Type B pancreatic cell (in vitro differentiated cells): ENCODE results near the gene LEFTY2. TPM values are rescaled to one million over a fixed set of nuclear protein-coding genes. Genes with fewer than 3 reads are reported as not detected.

Experiments used
- DNase-seq: peaks from one replicate; pipeline ENCODE4 v3.0.0; 2021; ENCODE audit warnings: mixed read lengths; ENCODE audit not compliant: unreplicated experiment; ENCODE audit errors: extremely low spot score
- H3K27ac Mint-ChIP-seq: 2 replicates; pipeline ENCODE4 v1.8.0; 2021; ENCODE audit warnings: mild to moderate bottlenecking, mixed read lengths
- H3K27me3 Mint-ChIP-seq: 2 replicates; pipeline ENCODE4 v1.8.0; 2021; ENCODE audit warnings: mixed read lengths
- H3K36me3 Mint-ChIP-seq: 2 replicates; pipeline ENCODE4 v1.8.0; 2021; ENCODE audit warnings: mixed read lengths
- H3K4me1 Mint-ChIP-seq: one replicate; pipeline ENCODE4 v1.8.0; 2021; ENCODE audit warnings: mixed read lengths; ENCODE audit not compliant: unreplicated experiment
- H3K4me3 Mint-ChIP-seq: 2 replicates; pipeline ENCODE4 v1.8.0; 2021; ENCODE audit warnings: mild to moderate bottlenecking, mixed read lengths
- H3K9me3 Mint-ChIP-seq: 2 replicates; pipeline ENCODE4 v1.8.0; 2021; ENCODE audit warnings: mixed read lengths
- CTCF ChIP-seq: fragments of 200-600 bp; sonication (generic); conservative IDR thresholded peaks from 2 replicates; pipeline ENCODE4 v1.5.0; 2021; ENCODE audit warnings: antibody characterized with exemption, mild to moderate bottlenecking
- total RNA-seq: library from RNA; stranded (reverse); gene quantifications from 2 replicates; pipeline ENCODE4 v1.2.1, GENCODE V29; 2021; ENCODE audit warnings: low replicate concordance

LEFTY2 gene
- total RNA-seq, 1 donor from 2014 or later, result not detected

DNA sequence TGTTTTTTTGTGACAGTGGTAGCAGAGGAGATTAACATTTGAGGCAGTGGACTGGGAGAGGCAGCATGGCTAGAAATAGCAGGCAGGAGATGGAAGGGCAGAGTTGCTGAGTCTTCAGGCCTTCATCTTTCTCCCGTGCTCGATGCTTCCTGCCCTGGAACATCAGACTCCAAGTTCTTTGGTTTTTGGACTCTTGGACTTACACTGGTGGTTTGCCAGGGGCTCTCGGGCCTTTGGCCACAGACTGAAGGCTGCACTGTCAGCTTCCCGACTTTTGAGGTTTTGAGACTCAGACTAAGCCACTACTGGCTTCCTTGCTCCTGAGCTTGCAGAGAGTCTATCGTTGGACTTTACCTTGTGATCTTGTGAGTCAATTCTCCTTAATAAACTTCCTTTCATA lies 24.2 kb upstream of the LEFTY2 start:
- H3K27ac Mint-ChIP-seq, result no peak overlapping the region
- H3K4me1 Mint-ChIP-seq, result no peaks in the 10 kb centered on the region
- no peak for TF ChIP-seq CTCF
- H3K27me3 Mint-ChIP-seq, result peaks cover 12% of the 10 kb centered on the region
- no peak for DNase-seq
- no peaks in the 10 kb centered on the region for H3K9me3 Mint-ChIP-seq
- no peaks in the 10 kb centered on the region for H3K36me3 Mint-ChIP-seq
- H3K4me3 Mint-ChIP-seq, result no peak overlapping the region

DNA sequence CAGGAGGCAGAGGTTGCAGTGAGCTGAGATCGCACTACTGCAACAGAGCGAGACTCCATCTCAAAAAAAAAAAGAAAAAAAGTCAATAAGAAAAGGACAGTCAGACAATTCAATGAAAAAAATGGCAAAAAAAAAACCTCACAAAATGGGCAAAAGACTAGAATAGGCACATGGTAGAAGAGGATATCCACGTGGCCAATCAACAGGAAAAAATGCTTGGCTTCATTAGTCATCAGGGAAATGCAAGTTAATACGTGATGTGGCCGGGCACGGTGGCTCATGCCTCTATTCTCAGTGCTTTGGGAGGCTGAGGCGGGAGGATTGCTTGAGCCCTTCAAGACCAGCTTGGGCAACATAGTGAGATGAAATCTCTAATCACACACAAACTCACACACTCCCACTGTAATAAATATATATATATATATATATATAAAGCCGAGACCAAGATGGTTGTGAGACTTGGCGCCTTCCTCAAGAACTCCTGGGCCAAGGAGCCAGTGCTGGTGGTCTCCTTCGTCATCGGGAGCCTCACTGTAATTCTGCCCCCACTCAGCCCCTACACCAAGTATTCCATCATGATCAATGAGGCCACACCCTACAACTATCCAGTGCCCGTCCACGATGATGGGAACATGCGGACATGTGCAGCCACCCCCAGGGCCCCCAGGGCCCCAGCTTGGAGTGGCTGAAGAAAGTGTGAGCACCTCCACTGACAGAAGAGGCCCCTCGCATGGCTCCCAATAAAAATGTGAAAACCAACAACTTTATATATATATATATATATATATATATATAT lies 22.9 kb upstream of the LEFTY2 start:
- no peaks in the 10 kb centered on the region for H3K9me3 Mint-ChIP-seq
- peaks cover 12% of the 10 kb centered on the region for H3K27me3 Mint-ChIP-seq
- H3K4me1 Mint-ChIP-seq, result no peaks in the 10 kb centered on the region
- H3K27ac Mint-ChIP-seq, result no peak overlapping the region
- no peak overlapping the region for H3K4me3 Mint-ChIP-seq
- H3K36me3 Mint-ChIP-seq, result no peaks in the 10 kb centered on the region
- TF ChIP-seq CTCF, result no peak
- no peak for DNase-seq

DNA sequence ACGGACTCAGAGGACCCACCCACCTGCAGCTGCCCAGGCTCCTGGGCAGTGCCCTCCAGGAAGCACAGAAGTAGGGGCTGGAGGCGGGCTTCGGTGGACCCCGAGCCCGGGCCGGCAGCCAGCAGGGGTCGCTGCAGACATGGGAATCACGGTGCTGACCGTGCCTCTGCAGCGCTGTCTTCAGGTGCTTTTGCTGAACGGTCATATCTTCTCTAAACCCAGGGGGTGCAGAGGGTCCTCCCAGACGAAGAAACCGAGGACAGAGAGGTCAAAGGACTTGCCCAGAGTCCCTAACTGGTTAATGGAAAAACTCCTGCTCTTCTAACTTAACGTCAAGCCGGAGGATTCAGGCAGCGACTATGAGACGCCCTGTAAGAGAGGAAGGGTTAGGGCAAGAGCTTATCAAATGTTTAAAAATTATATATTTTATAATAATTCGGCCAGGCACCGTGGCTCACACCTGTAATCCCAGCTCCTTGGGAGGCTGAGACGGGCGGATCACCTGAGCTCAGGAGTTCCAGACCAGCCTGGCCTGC lies 21.5 kb upstream of the LEFTY2 start:
- no peak for DNase-seq
- Mint-ChIP-seq H3K9me3 (no peaks in the 10 kb centered on the region), H3K27me3 (peaks cover 12% of the 10 kb centered on the region), H3K4me1 (no peaks in the 10 kb centered on the region), H3K27ac (no peak overlapping the region), H3K4me3 (no peak overlapping the region), H3K36me3 (no peaks in the 10 kb centered on the region)
- peak; percentile 81 for TF ChIP-seq CTCF

GRCh38 chr1:225961659-225962439 lies 20.8 kb upstream of the LEFTY2 start:
- H3K4me3 Mint-ChIP-seq, result no peak overlapping the region
- H3K4me1 Mint-ChIP-seq, result no peaks in the 10 kb centered on the region
- no peaks in the 10 kb centered on the region for H3K36me3 Mint-ChIP-seq
- peaks cover 12% of the 10 kb centered on the region for H3K27me3 Mint-ChIP-seq
- H3K27ac Mint-ChIP-seq, result no peak overlapping the region
- no peak for DNase-seq
- no peak for TF ChIP-seq CTCF
- H3K9me3 Mint-ChIP-seq, result no peaks in the 10 kb centered on the region

DNA sequence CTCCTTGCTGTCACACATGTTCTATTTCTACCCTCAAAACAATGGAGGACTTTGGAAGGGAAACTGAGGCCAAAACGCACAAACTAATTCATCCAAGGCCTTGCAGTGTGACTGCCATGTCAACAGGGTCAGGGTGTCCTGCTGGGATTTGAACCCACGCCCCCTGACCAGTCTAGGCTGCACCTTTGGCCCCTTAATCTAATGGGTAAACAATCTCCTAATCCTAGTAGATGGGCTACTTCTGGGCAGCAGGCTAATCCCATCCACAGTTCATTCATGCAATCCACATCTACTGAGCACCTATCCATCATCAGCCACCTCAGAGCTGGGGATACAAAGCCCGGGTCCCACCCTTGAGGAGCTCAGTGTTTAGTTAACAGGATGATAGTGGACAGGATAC lies 17.0 kb upstream of the LEFTY2 start:
- Mint-ChIP-seq H3K9me3 (no peaks in the 10 kb centered on the region), H3K27me3 (peaks cover 17% of the 10 kb centered on the region), H3K4me1 (no peaks in the 10 kb centered on the region), H3K27ac (no peak overlapping the region), H3K36me3 (no peaks in the 10 kb centered on the region), H3K4me3 (no peak overlapping the region)
- no peak for TF ChIP-seq CTCF
- no peak for DNase-seq
